ENCODE measurements around the gene TMEM100.
A peak's percentile ranks its signal among the peaks of the same experiment; 100 is the strongest.

The TMEM100 gene

DNA sequence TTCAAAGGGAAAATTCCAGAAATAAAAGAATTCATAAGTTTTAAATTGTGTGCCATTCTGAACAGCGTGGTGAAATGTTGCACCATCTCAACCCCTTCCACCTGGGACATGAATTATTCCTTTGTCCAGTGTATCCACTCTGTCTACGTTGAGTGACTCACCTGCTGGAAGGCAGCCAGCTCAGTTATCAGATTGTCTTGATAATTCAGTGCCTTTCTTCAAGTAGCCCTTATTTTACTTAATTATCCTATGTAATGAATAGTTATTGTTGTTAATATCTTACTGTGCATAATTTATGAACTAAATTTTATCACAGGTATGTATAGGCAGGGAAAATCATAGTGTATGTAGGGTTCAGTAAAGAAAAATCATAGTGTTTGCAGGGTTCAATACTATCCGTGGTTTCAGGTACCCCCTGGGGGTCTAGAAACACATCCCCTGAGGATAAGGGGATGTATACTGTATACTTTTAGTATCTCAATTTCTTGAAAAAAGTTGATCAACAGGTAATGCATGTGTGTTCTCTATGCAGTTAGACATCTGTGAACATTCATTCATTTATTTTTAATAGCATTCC lies 20.5 kb upstream of the TMEM100 start:
- no peak for DNase-seq (ENCODE audit: low spot score)

DNA sequence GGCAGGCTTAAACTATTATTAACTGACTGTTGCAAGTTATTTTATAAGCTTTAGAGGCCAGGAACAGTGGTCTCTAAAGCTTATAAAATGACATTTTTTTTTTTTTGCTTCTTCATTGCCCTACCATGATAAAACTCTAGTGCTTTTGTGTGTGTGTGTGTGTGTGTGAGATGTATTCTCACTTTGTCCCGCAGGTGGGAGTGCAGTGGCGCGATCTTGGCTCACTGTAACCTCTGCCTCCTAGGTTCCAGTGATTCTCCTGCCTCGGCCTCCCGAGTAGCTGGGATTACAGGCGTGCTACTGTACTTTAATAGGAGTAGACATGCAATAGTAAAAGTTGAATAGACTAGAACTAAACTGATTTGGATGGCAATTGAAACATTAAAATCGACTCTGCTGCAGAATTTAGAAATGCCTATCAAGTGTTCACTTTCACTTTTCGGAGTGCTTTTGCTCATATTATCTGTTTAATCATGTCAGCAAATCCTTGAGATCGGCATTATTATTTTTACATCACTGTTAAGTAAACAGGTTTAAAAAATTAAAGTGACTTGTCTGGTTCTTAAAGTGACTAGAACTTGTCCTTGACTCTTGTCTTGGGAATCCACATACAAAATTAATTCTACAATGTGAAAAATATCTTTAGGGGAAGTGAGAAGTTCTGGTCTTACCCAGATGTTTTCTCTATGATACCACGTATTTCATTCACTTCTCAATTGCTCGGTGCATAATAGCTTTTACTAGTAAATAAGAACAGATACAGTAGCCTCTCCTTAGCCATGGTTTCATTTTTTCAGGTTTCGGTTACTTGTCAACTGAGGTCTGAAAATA lies 19.8 kb upstream of the TMEM100 start:
- DNase-seq (ENCODE audit: low spot score): no peak

DNA sequence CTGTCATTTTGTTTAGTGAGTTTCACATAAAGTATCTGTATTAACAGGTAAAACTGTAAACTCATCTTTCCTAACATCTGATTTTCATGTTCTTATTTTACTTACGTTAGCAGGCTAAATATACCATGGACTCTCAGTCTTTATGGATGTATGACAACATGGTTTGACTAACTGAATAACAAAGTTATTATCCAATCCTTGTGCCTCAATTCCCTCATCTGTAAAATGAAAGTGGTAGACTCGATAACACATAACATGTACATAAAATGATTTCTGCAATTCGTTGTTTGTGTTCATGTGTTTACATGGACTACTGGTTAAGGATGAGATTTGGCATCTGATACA lies 18.7 kb upstream of the TMEM100 start:
- DNase-seq (ENCODE audit: low spot score): no peak

DNA sequence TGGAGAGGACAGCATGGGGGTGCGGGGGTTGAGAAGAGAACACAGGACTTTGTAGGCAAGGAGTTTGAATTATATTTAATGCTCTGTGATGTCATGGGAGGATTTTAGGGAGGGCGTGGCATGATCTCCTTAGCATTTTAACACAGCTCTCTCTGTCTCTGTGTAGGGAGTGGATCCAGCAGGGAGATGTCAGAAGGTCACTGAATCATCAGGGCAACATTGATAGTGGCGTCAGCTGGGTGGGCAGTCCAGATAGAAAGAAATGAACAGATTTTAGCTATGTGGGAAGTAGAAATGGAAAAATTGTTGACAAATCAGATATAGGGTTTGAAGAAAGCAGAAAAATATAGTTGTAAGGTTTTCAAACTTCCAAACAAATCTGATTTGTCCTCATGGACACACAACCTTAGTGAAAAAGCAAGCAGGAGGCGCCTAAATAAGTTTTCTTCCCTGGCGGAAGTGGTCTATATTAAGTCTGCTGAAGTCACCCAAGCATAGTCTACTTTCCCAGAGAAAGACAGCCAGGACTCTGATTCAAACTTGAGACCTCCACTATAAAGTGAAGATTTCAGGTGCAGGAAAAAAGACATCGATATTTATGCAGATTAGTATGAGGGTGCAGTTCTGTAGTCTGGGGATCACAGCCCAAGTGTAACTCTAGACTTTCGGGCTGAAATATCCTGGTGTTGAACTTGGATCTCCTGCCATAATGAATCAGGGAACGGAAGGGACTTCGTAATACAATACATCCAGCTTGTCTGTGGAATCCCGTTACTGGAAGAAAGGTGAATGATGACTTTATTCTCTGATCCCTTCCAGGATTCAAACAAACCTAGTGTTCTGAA lies 18.1 kb upstream of the TMEM100 start:
- no peak for DNase-seq (ENCODE audit: low spot score)

DNA sequence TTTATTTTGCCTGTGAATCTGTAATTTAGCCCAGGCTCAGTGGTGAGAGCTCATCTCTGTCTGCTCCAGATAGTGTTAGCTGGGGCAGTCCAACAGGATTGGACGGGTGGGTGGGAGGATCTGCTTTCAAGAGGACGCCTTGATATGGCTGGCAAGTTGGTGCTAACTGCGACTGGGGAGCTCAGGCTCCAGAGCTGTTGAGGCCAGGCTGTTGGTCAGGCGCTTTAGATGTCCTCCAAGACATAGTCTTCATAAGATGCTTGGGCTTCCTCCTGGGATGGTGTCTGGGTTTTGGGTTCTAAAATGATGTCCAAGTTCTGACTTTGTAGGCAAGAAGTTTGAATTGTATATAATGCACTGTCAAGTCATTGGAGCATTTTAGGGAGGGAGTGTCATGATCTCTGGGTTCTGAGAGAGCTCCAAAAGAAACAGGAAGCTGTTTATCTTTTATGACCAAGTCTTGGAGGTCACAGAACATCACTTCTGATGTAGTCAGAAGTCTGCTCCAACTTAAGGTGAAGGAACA lies 15.4 kb upstream of the TMEM100 start:
- no peak for DNase-seq (ENCODE audit: low spot score)

DNA sequence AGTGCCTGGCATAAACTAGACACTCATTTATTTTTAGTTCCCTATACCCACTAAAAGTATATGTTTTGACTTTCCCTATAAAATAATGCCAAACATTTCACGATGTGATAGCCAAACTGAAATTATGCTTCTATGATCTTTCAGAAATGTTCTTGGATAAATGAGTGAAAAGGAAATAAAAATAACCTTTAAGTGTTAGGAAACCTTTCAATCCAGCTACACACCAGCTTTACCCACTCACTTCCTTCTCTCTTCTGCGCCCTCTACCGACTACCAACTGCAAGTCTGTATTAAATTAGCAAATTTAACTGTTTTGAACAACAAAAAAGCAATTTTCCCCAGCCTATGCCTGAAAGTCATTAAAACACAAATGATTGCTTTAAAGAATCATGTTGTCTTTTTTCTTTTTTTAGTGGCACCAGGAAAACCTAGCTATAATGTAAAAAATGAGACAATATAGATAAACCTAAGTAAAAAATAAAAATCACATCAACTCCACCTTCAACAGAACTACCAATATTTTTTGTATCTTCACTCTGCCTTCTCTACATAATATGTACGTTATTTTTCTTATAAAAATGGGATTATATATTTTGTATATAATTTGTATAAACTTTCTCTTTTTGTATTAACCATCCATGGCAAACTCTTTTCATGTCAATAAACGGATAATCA lies 13.2 kb upstream of the TMEM100 start:
- peak; percentile 65 for DNase-seq (ENCODE audit: low spot score)

DNA sequence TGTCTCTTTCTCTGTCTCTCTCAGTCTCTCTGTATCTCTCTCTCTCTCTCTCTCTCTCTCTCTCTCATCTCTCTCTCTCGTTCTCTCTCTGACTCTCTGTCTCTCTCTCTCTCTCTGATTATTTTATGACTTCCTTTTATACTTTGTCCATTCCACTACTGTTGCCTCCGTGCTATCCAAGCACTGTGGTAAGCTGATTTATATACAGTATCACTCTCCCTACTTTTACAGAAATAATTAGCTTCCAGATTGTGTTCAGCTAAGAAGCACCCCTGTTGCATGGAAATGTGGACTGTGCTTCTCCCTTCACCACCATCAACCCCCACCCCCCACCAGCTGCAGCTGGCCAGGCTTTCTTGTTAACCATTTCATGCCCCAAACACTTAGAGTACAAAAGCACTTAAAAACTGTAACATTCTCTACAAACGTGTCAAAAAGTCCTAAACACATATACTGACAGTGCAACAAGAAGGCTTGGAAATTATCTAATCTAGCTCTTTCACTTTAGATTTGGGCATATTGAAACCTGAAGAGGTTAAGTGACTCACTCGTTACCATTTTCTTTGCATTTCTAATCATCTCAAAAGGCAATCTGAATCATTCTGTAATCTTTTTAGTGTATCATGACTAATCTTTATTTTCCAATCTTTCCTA lies 11.6 kb upstream of the TMEM100 start:
- DNase-seq (ENCODE audit: low spot score): peak; percentile 41

DNA sequence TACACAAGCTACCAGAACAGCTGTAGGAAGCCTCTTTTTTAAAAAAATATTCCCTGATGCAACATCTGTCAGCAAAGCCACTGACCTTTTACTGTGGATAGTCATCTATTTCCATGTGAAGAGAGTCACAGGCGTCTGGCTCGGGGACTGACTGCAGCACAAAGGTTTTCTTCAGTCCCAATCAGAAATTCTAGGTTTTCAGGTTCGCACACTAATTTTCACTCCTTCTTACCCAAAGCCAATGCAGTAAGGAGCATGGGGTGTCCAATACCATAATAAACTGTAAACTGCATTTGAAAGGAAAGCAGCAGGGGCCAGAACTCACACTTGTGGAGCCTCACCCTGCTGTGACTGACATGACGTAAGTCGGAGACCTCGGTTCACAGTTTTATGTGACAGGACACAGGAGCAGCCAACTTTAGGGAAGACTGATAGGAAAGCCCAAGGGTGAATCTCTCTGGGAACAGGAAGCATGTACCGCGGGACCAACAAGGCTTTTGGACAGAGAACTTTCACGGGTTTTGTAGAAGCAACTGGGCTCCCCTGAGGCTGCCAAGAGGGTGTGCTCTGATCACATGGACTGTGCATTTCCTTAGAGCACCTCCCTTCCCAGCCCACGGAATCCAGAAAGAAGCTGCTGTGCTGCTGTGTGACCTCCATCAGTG lies 9.1 kb upstream of the TMEM100 start:
- DNase-seq (ENCODE audit: low spot score): no peak

DNA sequence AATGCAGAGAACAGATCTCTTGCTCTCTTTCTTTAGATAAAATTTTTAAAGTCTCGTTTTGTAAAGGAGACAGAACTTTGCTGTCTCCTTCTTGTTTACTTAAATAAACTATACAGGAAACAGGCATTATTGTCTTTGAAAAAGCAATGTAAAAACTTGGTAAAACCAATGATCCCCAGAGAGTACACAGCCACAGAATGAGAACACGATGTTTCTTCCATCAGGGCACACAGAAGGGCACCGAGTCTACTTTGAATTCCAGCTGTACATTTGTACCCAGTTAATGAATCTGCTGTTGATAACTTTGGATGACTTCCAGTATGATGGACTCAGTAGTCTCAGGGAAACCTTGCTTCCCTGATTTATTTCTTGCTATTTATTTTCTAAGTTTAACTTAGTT lies 8.1 kb upstream of the TMEM100 start:
- DNase-seq (ENCODE audit: low spot score): no peak

DNA sequence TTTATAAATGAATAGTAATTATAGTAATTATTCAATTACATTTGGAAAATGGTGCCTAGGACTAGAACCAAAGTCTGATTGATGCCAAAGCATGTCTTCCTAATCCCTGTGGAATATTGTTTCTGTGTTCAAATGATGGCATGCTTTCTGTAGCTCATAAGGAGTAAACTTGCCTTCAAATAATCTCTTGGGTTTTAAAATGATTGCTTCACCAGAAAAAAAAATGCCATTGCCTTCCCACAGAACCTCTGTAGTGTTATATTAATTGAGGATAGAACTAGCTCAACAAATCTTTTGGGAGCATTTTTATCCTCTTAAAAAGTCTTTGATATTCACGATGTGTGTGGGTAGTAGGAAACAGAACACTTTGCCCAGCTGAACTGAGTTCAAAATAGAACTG lies 7.7 kb upstream of the TMEM100 start:
- DNase-seq (ENCODE audit: low spot score): no peak

DNA sequence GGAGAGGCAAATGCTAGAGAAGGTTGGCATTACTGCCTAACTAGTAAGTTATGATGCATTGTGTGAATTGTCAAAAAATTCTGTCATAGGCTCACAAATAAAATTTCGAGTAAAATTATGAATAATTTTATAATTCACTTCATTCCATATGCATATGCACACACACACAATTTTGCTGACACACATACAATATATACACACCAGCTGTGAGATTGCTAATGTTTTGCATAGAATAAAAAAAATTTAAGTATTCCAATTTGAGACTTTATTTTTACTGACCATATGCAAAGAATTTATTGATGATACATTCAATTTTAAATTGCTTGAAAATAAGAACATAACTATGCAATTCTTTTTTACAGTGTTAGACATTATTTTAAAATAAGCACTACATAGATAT lies 6.8 kb upstream of the TMEM100 start:
- no peak for DNase-seq (ENCODE audit: low spot score)

DNA sequence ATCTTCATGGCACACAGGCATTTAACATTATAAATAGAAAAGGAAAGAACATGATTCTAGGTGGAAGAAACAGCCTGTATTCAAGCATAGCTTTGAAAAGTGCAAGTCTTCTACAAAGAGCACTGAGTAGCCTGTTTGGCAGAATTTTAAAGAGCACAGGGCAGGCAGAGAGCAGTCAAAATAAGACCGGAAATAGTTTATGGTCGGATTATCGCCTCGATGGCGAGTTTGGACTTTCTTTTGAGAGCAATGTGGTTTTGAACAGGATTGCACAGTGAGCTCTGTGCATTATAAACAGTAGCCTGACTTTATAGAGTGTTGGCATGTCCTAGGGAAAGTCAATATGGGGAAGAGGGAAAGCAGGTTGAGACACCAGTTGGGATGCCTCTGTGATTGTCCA lies 6.2 kb upstream of the TMEM100 start:
- no peak for DNase-seq (ENCODE audit: low spot score)

DNA sequence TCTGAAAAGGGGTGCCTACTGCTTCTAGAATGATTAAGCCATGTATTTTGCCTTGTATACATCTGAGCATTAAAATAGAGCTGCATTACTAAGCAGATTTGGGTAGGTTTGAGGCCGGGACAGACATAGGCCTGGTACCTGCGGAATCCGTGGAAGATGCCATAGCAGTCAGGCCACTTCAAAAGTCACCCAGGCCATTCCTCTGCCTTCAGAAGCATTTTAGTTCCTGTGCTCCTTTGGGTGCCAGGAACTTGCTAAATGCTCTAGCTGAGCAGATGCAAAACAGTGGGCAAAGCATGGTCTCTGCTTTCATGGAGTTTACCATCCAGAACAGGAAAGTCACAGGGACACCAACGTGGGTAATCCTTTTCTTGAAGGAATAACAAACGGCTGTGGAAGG lies 5.7 kb upstream of the TMEM100 start:
- DNase-seq (ENCODE audit: low spot score): no peak

DNA sequence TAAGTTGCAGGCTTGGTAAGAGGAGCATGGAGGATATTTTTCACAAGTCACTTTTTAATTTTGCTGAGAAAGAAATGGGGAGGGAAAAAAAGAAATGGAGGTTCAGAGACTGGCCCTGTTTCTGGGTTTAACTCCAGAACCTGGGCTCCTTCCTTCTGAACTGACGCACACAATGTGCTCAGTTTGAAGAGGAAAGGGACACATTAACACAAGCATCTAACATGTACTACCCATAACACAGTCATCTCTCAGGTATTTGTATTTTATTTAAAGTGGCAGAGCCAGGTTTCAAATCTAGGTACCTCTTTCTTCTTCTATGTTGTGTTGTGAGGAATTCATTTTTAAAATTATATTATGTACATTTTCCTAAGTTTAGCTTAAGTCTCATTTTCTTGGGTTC lies 5.3 kb upstream of the TMEM100 start:
- DNase-seq (ENCODE audit: low spot score): no peak

DNA sequence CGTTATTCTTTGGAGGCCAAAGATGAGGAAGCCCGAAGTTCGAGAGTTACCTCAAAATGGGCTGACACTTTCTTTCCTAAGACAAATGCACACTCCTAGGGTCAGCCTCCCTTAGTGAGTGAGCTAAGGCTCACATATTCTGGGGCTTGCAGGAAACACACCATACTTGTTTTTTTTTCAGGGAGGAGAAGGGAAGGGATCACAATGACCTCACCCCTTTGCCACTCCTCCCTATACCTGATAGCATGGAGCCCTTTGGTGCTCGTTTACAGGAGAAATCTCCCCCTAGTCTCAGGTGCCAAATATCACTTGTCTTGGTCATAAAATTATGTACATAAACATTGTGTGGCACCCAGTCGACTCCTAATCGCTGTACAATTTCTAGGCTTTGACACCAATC lies 4.6 kb upstream of the TMEM100 start:
- DNase-seq (ENCODE audit: low spot score): no peak

DNA sequence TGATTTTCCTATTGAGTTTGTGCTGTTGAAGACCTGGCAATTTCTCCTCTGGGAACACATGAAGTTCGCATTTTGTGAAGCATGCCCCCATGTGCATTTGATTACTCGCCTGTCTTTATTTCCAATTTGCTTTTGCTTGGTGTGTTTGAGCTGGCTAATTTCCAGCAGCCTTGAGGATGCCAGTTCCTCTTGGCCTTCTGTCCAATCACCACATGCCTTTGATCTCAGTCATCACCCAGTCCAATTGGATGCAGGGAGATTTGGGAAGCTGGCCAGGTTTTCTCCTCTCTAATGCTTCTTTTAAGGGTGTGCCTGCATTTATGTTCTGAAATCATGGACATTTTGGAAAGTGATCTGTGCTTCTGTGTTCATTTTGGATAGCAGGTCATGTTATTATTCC lies 3.8 kb upstream of the TMEM100 start:
- DNase-seq (ENCODE audit: low spot score): no peak

DNA sequence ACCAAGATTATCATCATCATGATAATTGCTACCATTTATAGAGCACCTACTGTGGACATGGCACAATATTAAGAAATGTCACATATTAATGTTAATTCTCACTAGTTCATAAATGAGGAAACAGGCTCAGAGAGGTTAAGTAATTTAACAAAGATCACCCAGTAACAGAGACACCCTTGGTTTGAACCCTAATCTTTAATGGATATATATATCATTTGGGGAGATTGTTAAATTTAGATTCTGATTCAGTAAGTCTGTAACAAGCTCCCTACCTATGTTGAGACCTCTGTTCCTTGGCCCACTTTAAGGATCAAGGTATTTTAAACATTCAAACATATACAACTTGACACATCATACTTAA lies 804 bp upstream of the TMEM100 start:
- no peak for DNase-seq (ENCODE audit: low spot score)

DNA sequence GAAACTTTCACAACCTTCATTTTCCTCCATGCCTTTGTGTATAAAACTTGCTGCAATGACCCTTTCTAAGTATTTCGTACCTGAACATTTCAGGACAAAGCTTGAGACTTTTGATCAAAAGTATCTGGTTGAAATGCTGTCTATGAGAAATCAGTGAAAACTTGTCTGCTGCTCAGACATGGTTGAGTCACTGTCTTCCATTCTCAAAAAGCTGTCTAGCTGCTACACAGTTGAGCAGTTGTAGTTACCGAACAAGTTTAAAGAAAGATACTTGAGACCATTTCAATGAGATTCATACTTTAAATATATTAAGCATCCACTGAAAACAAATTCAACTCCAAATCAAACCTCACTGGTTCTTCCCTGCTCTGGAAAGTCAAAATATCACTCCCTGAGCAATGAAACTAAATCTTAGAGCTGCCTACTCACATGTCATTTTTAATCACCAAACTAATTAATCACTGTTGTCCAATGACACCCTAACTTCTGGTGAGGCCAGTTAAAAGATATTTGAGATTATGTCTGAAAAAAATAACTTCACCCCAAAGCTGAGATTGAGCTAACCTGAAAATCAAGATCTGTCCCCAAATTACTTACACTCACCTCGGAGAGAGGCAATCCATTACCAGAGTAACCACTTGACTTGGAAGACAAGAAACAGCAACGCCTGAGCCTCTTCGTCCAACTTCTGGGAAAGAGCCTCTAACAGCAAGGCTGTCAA lies 488 bp downstream of the TMEM100 start:
- DNase-seq (ENCODE audit: low spot score): no peak

DNA sequence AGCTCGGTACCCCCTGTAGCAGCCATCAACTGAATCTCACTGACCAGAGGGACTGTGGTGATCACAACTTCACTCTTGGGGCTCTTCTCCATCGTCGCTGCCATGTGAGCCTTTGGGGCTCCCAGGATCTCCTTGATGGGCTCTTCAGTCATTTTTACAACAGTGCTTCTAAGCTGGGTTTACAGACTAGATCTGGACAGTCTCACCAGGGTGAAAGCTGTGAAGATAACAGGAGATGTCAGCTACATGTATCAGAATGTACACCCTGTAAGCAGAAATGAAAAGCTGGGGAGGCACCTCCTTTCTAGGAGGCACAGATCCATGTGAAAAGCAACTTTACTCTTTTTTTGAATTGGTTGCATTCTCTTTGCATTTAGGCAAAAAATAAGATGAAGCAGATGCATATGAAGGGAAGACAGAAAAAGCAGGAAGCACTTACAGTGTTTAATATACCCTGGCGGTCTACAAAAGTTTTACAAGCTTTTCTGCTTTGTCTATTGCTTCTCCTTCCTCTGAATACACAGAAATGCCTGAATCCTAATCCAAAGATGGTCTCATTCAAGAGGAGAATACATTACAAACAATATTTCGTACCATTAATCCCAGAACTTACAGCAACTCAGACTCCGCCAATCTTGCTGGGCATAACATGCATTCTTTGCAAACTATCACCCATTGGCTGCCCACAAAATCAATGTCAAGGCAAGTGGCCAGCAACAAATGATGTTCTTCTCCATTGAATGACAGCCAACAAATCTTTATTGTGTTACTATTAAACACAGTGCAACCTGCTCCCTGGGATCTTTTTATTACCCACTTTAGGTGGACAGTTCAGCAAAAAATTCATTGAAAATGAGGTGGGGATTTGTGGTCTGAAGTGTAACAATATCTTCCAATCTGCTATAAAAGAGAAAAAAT lies 1.5 kb downstream of the TMEM100 start:
- DNase-seq (ENCODE audit: low spot score): no peak
